IMR-90 (cell line): ENCODE measurements around the gene CFAP299. TPM values are rescaled to one million over a fixed set of nuclear protein-coding genes. Genes with fewer than 3 reads are reported as not detected.

Experiments
- ATAC-seq: fragments of 200-7000 bp; cut with Tn5 transposase; 2 replicates; pipeline ENCODE4 v1.9.1; 2020; ENCODE audit warnings: low read depth, mild to moderate bottlenecking, moderate library complexity
- BruUV-seq: library from RNA; stranded (reverse); fragments of 400-500 nt; replicated peaks from 2 replicates; lab custom pipeline; 2021; lab: Mats Ljungman, UMichigan
- CTCF ChIA-PET: fragments of 300-600 bp; formaldehyde crosslinking; extraction: SDS; loops from one replicate; lab custom pipeline; 2021; ENCODE audit warnings: antibody characterized with exemption; lab: Yijun Ruan, JAX
- POLR2A ChIA-PET: fragments of 300-600 bp; sonication (Branson Sonifier 250); formaldehyde crosslinking; loops from one replicate; lab custom pipeline; 2022; ENCODE audit warnings: antibody characterized with exemption; ENCODE audit not compliant: unreplicated experiment; lab: Charles Lee
- DNase-seq: peaks from one replicate; pipeline ENCODE4 v3.0.0; 2013
- H2AFZ ChIP-seq: replicated peaks from 2 replicates; pipeline ENCODE3; 2013; ENCODE audit warnings: low read length, mild to moderate bottlenecking; ENCODE audit not compliant: poor library complexity
- H2AK5ac ChIP-seq: 2 replicates; pipeline ENCODE4 v1.6.1; 2013; ENCODE audit warnings: low read depth, low read length, inconsistent platforms
- H2AK9ac ChIP-seq: replicated peaks from 2 replicates; pipeline ENCODE3; 2013; ENCODE audit warnings: mild to moderate bottlenecking, low read depth, low read length, moderate library complexity; ENCODE audit not compliant: poor library complexity
- H2BK120ac ChIP-seq: 2 replicates; pipeline ENCODE4 v1.6.1; 2013; ENCODE audit warnings: low read depth, low read length, inconsistent platforms
- H2BK15ac ChIP-seq: 3 replicates; pipeline ENCODE4 v1.6.1; 2013; ENCODE audit warnings: low read depth, low read length, inconsistent platforms
- H2BK20ac ChIP-seq: 2 replicates; pipeline ENCODE4 v1.6.1; 2013; ENCODE audit warnings: low read depth, mild to moderate bottlenecking, inconsistent platforms, low read length, moderate library complexity
- H2BK5ac ChIP-seq: 2 replicates; pipeline ENCODE4 v1.6.1; 2013; ENCODE audit warnings: mild to moderate bottlenecking, low read depth, low read length, inconsistent platforms; ENCODE audit not compliant: poor library complexity, severe bottlenecking
- H3K14ac ChIP-seq: replicated peaks from 2 replicates; pipeline ENCODE4 v1.6.1; 2013; ENCODE audit warnings: low read depth, low read length, inconsistent platforms
- H3K18ac ChIP-seq: 2 replicates; pipeline ENCODE4 v1.6.1; 2013; ENCODE audit warnings: low read depth, low read length, control low read depth
- H3K23ac ChIP-seq: 2 replicates; pipeline ENCODE4 v1.6.1; 2013; ENCODE audit warnings: low read depth, low read length, inconsistent platforms
- H3K27ac ChIP-seq: 2 replicates; pipeline ENCODE4 v1.5.1; 2013; ENCODE audit warnings: mild to moderate bottlenecking, control low read depth, low read length; ENCODE audit not compliant: insufficient read depth
- H3K27me3 ChIP-seq: 2 replicates; pipeline ENCODE4 v1.6.1; 2013; ENCODE audit warnings: low read length; ENCODE audit not compliant: control insufficient read depth, insufficient read depth
- H3K36me3 ChIP-seq: 2 replicates; pipeline ENCODE4 v1.6.1; 2013; ENCODE audit warnings: low read length, mixed read lengths; ENCODE audit not compliant: control insufficient read depth, insufficient read depth
- H3K4ac ChIP-seq: 2 replicates; pipeline ENCODE4 v1.6.1; 2013; ENCODE audit warnings: low read depth, low read length, inconsistent platforms
- H3K4me1 ChIP-seq: 2 replicates; pipeline ENCODE4 v1.6.1; 2013; ENCODE audit warnings: low read length, mixed read lengths; ENCODE audit not compliant: control insufficient read depth, insufficient read depth
- H3K4me2 ChIP-seq: 2 replicates; pipeline ENCODE4 v1.6.1; 2013; ENCODE audit warnings: low read depth, mild to moderate bottlenecking, control low read depth, low read length, moderate library complexity
- H3K4me3 ChIP-seq: 2 replicates; pipeline ENCODE4 v1.5.1; 2013; ENCODE audit warnings: low read depth, mild to moderate bottlenecking, control low read depth, low read length, moderate library complexity; ENCODE audit not compliant: insufficient read depth
- H3K56ac ChIP-seq: 2 replicates; pipeline ENCODE4 v1.6.1; 2013; ENCODE audit warnings: low read length, inconsistent platforms; ENCODE audit not compliant: insufficient read depth; ENCODE audit errors: extremely low read depth
- H3K79me1 ChIP-seq, 2 experiments: 2 replicates each; pipeline ENCODE4 v1.6.1; 2013; ENCODE audit warnings: low read length in 2 of 2, inconsistent platforms in 1 of 2, low read depth in 1 of 2
- H3K9ac ChIP-seq: 2 replicates; pipeline ENCODE4 v1.6.1; 2013; ENCODE audit warnings: low read depth, low read length, control low read depth
- H3K9me1 ChIP-seq: 2 replicates; pipeline ENCODE4 v1.6.1; 2013; ENCODE audit warnings: low read length, inconsistent platforms; ENCODE audit not compliant: insufficient read depth
- H3K9me3 ChIP-seq: 2 replicates; pipeline ENCODE4 v1.6.1; 2013; ENCODE audit warnings: low read length; ENCODE audit not compliant: control insufficient read depth, insufficient read depth
- H4K20me1 ChIP-seq: 2 replicates; pipeline ENCODE4 v1.6.1; 2013; ENCODE audit warnings: low read length, inconsistent platforms; ENCODE audit not compliant: insufficient read depth
- H4K5ac ChIP-seq: 2 replicates; pipeline ENCODE4 v1.6.1; 2013; ENCODE audit warnings: mild to moderate bottlenecking, low read depth, low read length, control low read depth
- H4K8ac ChIP-seq, 2 experiments: 2 replicates each; pipeline ENCODE4 v1.6.1; 2013; ENCODE audit warnings: low read depth in 2 of 2, low read length in 2 of 2, control low read depth in 1 of 2, inconsistent platforms in 1 of 2
- H4K91ac ChIP-seq: 2 replicates; pipeline ENCODE4 v1.6.1; 2013; ENCODE audit warnings: low read depth, low read length, inconsistent platforms; ENCODE audit not compliant: insufficient read depth
- BHLHE40 ChIP-seq: fragments of 150-350 bp; IDR thresholded peaks from 2 replicates; pipeline ENCODE4 v1.6.1; 2016; ENCODE audit warnings: mild to moderate bottlenecking, low read depth, low read length
- CEBPB ChIP-seq: IDR thresholded peaks from 2 replicates; pipeline ENCODE4 v1.6.1; 2012; ENCODE audit warnings: low read depth, low read length, improper control_type of control experiment
- ELK1 ChIP-seq: fragments of 150-350 bp; IDR thresholded peaks from 2 replicates; pipeline ENCODE4 v1.6.1; 2016; ENCODE audit warnings: low read depth, mild to moderate bottlenecking, low read length, moderate library complexity, borderline replicate concordance
- FOS ChIP-seq: fragments of 150-350 bp; IDR thresholded peaks from 2 replicates; pipeline ENCODE4 v1.6.1; 2016; ENCODE audit warnings: low read depth, low read length
- POLR2A ChIP-seq: IDR thresholded peaks from 2 replicates; pipeline ENCODE4 v1.6.1; 2012; ENCODE audit warnings: mild to moderate bottlenecking, low read depth, low read length
- WGBS, 2 experiments: methylation state at CpG; one replicate each; pipeline versions ENCODE4 v1.1.5 to v1.1.7; 2013; ENCODE audit warnings: missing lambda C conversion rate in 2 of 2; ENCODE audit not compliant: insufficient read length in 1 of 2; ENCODE audit errors: extremely low coverage in 2 of 2; 5-methylcytosine and 5-hydroxymethylcytosine counted together
- dilution Hi-C: fragments of 300-500 bp; cut with HindIII; formaldehyde crosslinking; loops from one replicate; pipeline ENCODE4 v1.14.3; 2018; ENCODE audit warnings: low sequenced_read_pairs; ENCODE audit not compliant: unreplicated experiment
- in situ Hi-C: fragments of 300-500 bp; cut with MboI; formaldehyde crosslinking; loops from 3 replicates; pipeline ENCODE4 v1.14.3; 2019; ENCODE audit warnings: low sequenced_read_pairs, inconsistent platforms, mixed read lengths
- intact Hi-C: fragments of 100-400 bp; cut with micrococcal nuclease; formaldehyde crosslinking; loops from 2 replicates; pipeline ENCODE4 v1.10.0; 2022
- polyA plus RNA-seq, 3 experiments: library from polyadenylated mRNA; depleted of rRNA; stranded (reverse); fragments of >200 nt; gene quantifications; 2 replicates each; pipeline ENCODE4 v1.2.3, GENCODE V29; 2012; ENCODE audit warnings: low replicate concordance in 1 of 3
- total RNA-seq: library from RNA; depleted of rRNA; stranded (reverse); fragments of >200 nt; gene quantifications from 2 replicates; pipeline ENCODE4 v1.2.3, GENCODE V29; 2012

Gene CFAP299
- total and polyA plus RNA-seq, 2 of the 4 experiments (the other 2 are of a cell fraction): 1.0 to 1.1 TPM

- Histone ChIP-seq H3K56ac (no peak overlapping the region), H4K5ac (no peak overlapping the region), H2AK5ac (0 out of 2 replicates have a peak overlapping the region, but pooled peaks have one; percentile 64), H3K27ac (no peak overlapping the region), H2BK20ac (peak overlapping the region; percentile 26; the same call in 1 of the 2 replicates), H3K36me3 (no peaks in the 10 kb centered on the region), H4K20me1 (no peaks in the 10 kb centered on the region), H3K9me3 (no peaks in the 10 kb centered on the region), H3K23ac (no peak overlapping the region), H3K4me1 (no peaks in the 10 kb centered on the region; the same call in 1 of the 2 replicates), H3K27me3 (no peaks in the 10 kb centered on the region), H2AK9ac (no peak overlapping the region), H2BK5ac (peak overlapping the region; percentile 3), H2BK15ac (no peak overlapping the region), H3K4ac (no peak overlapping the region), H3K4me2 (no peak overlapping the region), H4K91ac (no peak overlapping the region), H3K14ac (no peak overlapping the region), H3K79me1 (peaks cover 0 to 7% of the 10 kb centered on the region in 2 experiments; a peak in 1 of 4 replicates), H2BK120ac (peak overlapping the region; percentile 40), H3K4me3 (no peak overlapping the region), H3K9me1 (no peaks in the 10 kb centered on the region), H3K9ac (no peak overlapping the region), H2AFZ (no peak overlapping the region), H4K8ac (no peak overlapping the region; a peak in 1 of 4 replicates), H3K18ac (peak overlapping the region; percentile 40; the same call in 1 of the 2 replicates)
- CTCF ChIA-PET: no interaction called here
- BruUV-seq: no TSS peak
- DNase-seq: peak; percentile 94
- TF ChIP-seq POLR2A (no peak), ELK1 (no peak), BHLHE40 (peak; percentile 58; the same call in 1 of the 2 replicates), FOS (peak; percentile 94), CEBPB (peak; percentile 16; the same call in 1 of the 2 replicates)
- POLR2A ChIA-PET: no interaction called here
- in situ Hi-C loops (no loop called here), intact Hi-C loops (no loop called here), dilution Hi-C loops (no loop called here)
- ATAC-seq: peak; percentile 100
- no CpG with 5 or more reads among the region's 4 CpGs for WGBS, 2 experiments
These were observed 57.9 kb downstream of the CFAP299 start for GRCh38 chr4:80393246-80393969.
